Peyer's patch (tissue), 4 donors: ENCODE results near the gene CACNA2D1. TPM values are rescaled to one million over a fixed set of nuclear protein-coding genes. Genes with fewer than 3 reads are reported as not detected.

Experiments
- DNase-seq, 3 donors: peaks; one replicate each; pipeline ENCODE4 v3.0.0-alpha.2; 2017 to 2019
- H3K27ac ChIP-seq, 4 donors: fragments of 200-600 bp; sonication (generic); one replicate each; pipeline ENCODE4 v1.5.1; 2016 to 2019
- H3K27me3 ChIP-seq, 2 donors: fragments of 200-600 bp; sonication (generic); one replicate each; pipeline ENCODE4 v1.5.1; 2019
- H3K36me3 ChIP-seq, 3 donors: fragments of 200-600 bp; sonication (generic); one replicate each; pipeline ENCODE4 v1.5.1; 2016 to 2019
- H3K4me1 ChIP-seq, 4 donors: fragments of 200-600 bp; sonication (generic); one replicate each; pipeline ENCODE4 v1.5.1; 2016 to 2019
- H3K4me3 ChIP-seq, 4 donors: fragments of 200-600 bp; sonication (generic); 1 replicate in 3 of 4; 2 replicates in 1 of 4; pipeline ENCODE4 v1.5.1; 2016 to 2019; ENCODE audit warnings: mild to moderate bottlenecking in 1 of 4
- H3K9me3 ChIP-seq, 4 donors: fragments of 200-600 bp; sonication (generic); one replicate each; pipeline ENCODE4 v1.5.1; 2016 to 2019; ENCODE audit warnings: mild to moderate bottlenecking in 1 of 4
- CTCF ChIP-seq, 6 experiments: fragments of 450-650 bp in 4 of 6; fragments of 200-600 bp in 2 of 6; sonication (generic) in 1 of 6; IDR thresholded peaks; one replicate each; pipeline ENCODE4 v1.5.1; 2017 to 2019; ENCODE audit warnings: antibody characterized with exemption in 6 of 6, mild to moderate bottlenecking in 3 of 6, moderate library complexity in 1 of 6
- POLR2A ChIP-seq, 2 donors: fragments of 450-650 bp; IDR thresholded peaks; one replicate each; pipeline ENCODE4 v1.5.1; 2017; ENCODE audit warnings: antibody characterized with exemption in 2 of 2, mild to moderate bottlenecking in 2 of 2, moderate library complexity in 2 of 2
- total RNA-seq, 4 donors: library from RNA; depleted of rRNA; stranded (reverse); fragments of >200 nt; gene quantifications; one replicate each; pipeline ENCODE4 v1.1.0, GENCODE V29; 2016

Gene CACNA2D1
- total RNA-seq, 4 donors from 2014 or later: 5.5 to 85.0 (median 11.5) TPM

GRCh38 chr7:82163586-82163985, 280.0 kb downstream of the CACNA2D1 start:
- H3K27me3 ChIP-seq: no peaks in the 10 kb centered on the region
- no peaks in the 10 kb centered on the region for H3K36me3 ChIP-seq
- H3K27ac ChIP-seq: no peak overlapping the region
- H3K4me1 ChIP-seq: no peaks in the 10 kb centered on the region
- H3K9me3 ChIP-seq: no peaks in the 10 kb centered on the region
- DNase-seq: no peak
- no peak for TF ChIP-seq POLR2A (IDR thresholded peaks at IDR 0.05)
- TF ChIP-seq CTCF (IDR thresholded peaks at IDR 0.05): no peak
- H3K4me3 ChIP-seq: no peak overlapping the region

DNA sequence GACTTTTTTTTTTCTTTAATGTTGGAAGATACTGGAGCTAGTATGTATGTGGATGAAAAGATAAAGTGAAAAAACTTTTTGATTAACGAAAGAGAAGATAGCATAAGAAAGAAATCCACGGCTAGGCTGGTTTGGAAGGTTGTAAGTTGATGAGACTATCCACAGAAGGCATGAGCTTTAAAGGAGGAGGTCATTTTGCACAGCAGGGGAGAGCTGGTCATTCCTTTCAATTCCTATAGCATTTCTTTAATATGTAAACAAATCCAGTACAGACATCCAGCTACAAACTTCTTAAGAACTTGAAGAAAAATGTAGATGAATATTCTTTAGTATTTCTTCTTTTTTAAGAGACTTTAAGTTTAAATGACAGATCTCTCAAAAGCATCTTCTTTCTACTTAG, 281.3 kb downstream of the CACNA2D1 start:
- no peaks in the 10 kb centered on the region for H3K27me3 ChIP-seq
- H3K9me3 ChIP-seq: no peaks in the 10 kb centered on the region
- H3K4me1 ChIP-seq: no peaks in the 10 kb centered on the region
- TF ChIP-seq POLR2A (IDR thresholded peaks at IDR 0.05) (no peak), CTCF (IDR thresholded peaks at IDR 0.05) (no peak)
- no peaks in the 10 kb centered on the region for H3K36me3 ChIP-seq
- DNase-seq: no peak
- H3K4me3 ChIP-seq: no peak overlapping the region
- H3K27ac ChIP-seq: no peak overlapping the region

DNA sequence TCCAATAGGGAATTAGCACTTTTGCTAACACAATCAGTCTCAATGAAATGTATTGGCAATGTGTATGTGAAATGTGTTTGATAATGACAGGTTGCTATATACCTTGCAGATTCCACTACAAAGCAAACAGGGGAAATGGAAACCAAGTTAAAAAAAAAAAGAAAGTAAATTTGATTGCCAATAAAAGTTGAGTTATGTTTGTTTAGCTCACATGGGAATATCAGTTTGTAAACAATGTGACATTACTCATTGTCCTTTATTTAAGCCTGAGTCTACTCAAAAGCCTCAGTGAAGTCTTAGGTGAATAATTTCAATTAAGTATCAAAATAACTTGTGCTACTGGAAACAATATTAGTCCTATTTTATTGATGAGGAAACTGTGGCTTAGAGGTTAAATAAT, 285.2 kb downstream of the CACNA2D1 start:
- DNase-seq: no peak
- H3K27ac ChIP-seq: no peak overlapping the region
- H3K4me3 ChIP-seq: no peak overlapping the region
- no peaks in the 10 kb centered on the region for H3K4me1 ChIP-seq
- H3K27me3 ChIP-seq: no peaks in the 10 kb centered on the region
- no peak for TF ChIP-seq CTCF (IDR thresholded peaks at IDR 0.05)
- no peaks in the 10 kb centered on the region for H3K36me3 ChIP-seq
- H3K9me3 ChIP-seq: no peaks in the 10 kb centered on the region

DNA sequence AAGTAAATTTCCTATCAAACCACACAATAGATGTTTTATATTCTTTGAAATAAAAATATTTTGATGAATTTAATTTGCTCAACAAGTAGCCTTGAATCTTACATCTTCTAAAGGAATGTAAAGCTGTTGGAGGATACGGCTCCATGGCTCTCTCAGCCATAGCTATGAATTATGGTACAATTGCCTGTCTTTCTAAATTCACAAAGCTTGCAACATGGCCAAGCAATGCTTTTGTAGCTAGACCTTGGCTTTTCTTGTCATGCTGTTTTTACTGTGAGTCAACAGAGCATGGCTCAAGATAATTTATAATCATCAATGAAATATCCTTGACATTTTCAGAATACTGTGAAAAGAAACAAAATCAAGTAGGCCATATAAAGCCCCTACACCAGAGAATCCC, 286.7 kb downstream of the CACNA2D1 start:
- no peak for TF ChIP-seq CTCF (IDR thresholded peaks at IDR 0.05)
- no peak for TF ChIP-seq POLR2A (IDR thresholded peaks at IDR 0.05)
- Histone ChIP-seq H3K4me3 (no peak overlapping the region), H3K36me3 (no peaks in the 10 kb centered on the region), H3K27ac (no peak overlapping the region), H3K9me3 (no peaks in the 10 kb centered on the region), H3K27me3 (no peaks in the 10 kb centered on the region), H3K4me1 (no peaks in the 10 kb centered on the region)
- no peak for DNase-seq

DNA sequence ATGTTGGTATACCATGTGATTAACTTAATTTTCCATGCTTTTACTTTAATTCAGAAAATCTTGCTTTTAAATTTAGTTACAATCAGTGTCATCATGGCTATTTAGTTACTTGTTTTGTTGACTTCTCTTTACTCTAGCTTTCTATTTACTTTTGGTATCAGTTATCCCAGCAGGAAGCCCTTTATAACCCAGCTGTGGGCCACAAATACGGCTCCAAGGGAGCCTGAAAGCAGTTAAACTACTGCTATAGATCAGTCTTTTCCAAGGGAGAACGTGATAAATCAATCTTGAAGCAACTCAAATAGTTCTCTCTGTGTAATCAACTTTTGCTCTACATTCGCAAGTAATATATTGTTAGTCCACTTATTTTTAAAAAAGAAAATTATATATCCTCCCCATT, 287.4 kb downstream of the CACNA2D1 start:
- Histone ChIP-seq H3K9me3 (no peaks in the 10 kb centered on the region), H3K4me3 (no peak overlapping the region), H3K4me1 (no peaks in the 10 kb centered on the region), H3K36me3 (no peaks in the 10 kb centered on the region), H3K27ac (no peak overlapping the region), H3K27me3 (no peaks in the 10 kb centered on the region)
- no peak for DNase-seq
- TF ChIP-seq POLR2A (IDR thresholded peaks at IDR 0.05): no peak
- no peak for TF ChIP-seq CTCF (IDR thresholded peaks at IDR 0.05)

DNA sequence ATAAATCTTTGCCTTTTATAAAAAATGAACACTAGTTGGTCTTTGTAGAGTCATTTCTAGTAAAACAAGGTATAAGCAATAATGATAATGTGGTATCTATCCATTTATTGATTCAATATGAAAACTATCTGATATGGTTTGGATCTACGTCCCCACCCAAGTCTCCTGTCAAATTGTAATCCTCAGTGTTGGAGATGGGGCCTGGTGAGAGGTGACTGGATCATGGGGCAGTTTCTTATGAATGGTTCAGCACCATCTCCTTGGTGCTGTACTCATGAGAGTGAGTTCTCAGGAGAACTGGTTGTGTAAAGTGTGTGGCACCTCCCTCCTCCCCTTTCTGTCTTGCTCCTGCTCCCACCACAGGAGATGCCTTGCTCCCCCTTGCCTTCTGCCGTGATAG, 288.8 kb downstream of the CACNA2D1 start:
- H3K4me3 ChIP-seq: no peak overlapping the region
- no peaks in the 10 kb centered on the region for H3K36me3 ChIP-seq
- no peak overlapping the region for H3K27ac ChIP-seq
- no peaks in the 10 kb centered on the region for H3K4me1 ChIP-seq
- no peaks in the 10 kb centered on the region for H3K27me3 ChIP-seq
- TF ChIP-seq CTCF (IDR thresholded peaks at IDR 0.05) (no peak), POLR2A (IDR thresholded peaks at IDR 0.05) (no peak)
- DNase-seq: no peak
- H3K9me3 ChIP-seq: no peaks in the 10 kb centered on the region
